Measurements from ENCODE around the gene FRMD4A.
A peak's percentile ranks its signal among the peaks of the same experiment; 100 is the strongest.

Gene FRMD4A

GRCh38 chr10:13998163-13998835 lies 332.4 kb downstream of the FRMD4A start:
- in situ Hi-C loops (cut with HindIII; ENCODE audit: low pct_ligation_motif_present, low pct_unique_long_range_greater_than_20kb, low sequenced_read_pairs): no loop called here

GRCh38 chr10:13997650-13998049 lies 333.1 kb downstream of the FRMD4A start:
- DNase-seq: no peak
- in situ Hi-C loops (cut with HindIII; ENCODE audit: low pct_ligation_motif_present, low pct_unique_long_range_greater_than_20kb, low sequenced_read_pairs): no loop called here

More at GRCh38 chr10:13998163-13998835, 332.4 kb downstream of the FRMD4A start:
- DNase-seq: no peak

- DNase-seq: no peak
- in situ Hi-C loops (cut with HindIII; ENCODE audit: low pct_ligation_motif_present, low pct_unique_long_range_greater_than_20kb, low sequenced_read_pairs): no loop called here
Measured at GRCh38 chr10:13994932-13995331, 335.8 kb downstream of the FRMD4A start.

- in situ Hi-C loops (cut with HindIII; ENCODE audit: low pct_ligation_motif_present, low pct_unique_long_range_greater_than_20kb, low sequenced_read_pairs): no loop called here
- no peak for DNase-seq
Measured at GRCh38 chr10:13993673-13994089, 337.0 kb downstream of the FRMD4A start.

GRCh38 chr10:13993169-13993568 lies 337.6 kb downstream of the FRMD4A start:
- in situ Hi-C loops (cut with HindIII; ENCODE audit: low pct_ligation_motif_present, low pct_unique_long_range_greater_than_20kb, low sequenced_read_pairs): no loop called here

GRCh38 chr10:13991353-13991752 lies 339.4 kb downstream of the FRMD4A start:
- in situ Hi-C loops (cut with HindIII; ENCODE audit: low pct_ligation_motif_present, low pct_unique_long_range_greater_than_20kb, low sequenced_read_pairs): no loop called here
- no peak for DNase-seq

More at GRCh38 chr10:13993169-13993568, 337.6 kb downstream of the FRMD4A start:
- DNase-seq: no peak

GRCh38 chr10:13990946-13991345 lies 339.8 kb downstream of the FRMD4A start:
- in situ Hi-C loops (cut with HindIII; ENCODE audit: low pct_ligation_motif_present, low pct_unique_long_range_greater_than_20kb, low sequenced_read_pairs): no loop called here
- no peak for DNase-seq

- in situ Hi-C loops (cut with HindIII; ENCODE audit: low pct_ligation_motif_present, low pct_unique_long_range_greater_than_20kb, low sequenced_read_pairs): no loop called here
Measured at GRCh38 chr10:13990392-13990805, 340.3 kb downstream of the FRMD4A start.

GRCh38 chr10:13989616-13990015 lies 341.1 kb downstream of the FRMD4A start:
- DNase-seq: no peak
- in situ Hi-C loops (cut with HindIII; ENCODE audit: low pct_ligation_motif_present, low pct_unique_long_range_greater_than_20kb, low sequenced_read_pairs): no loop called here

More at GRCh38 chr10:13990392-13990805, 340.3 kb downstream of the FRMD4A start:
- no peak for DNase-seq

GRCh38 chr10:13987446-13987845 lies 343.3 kb downstream of the FRMD4A start:
- in situ Hi-C loops (cut with HindIII; ENCODE audit: low pct_ligation_motif_present, low pct_unique_long_range_greater_than_20kb, low sequenced_read_pairs): no loop called here
- peak; percentile 83 for DNase-seq

GRCh38 chr10:13984647-13985155 lies 346.0 kb downstream of the FRMD4A start:
- DNase-seq: peak; percentile 49
- in situ Hi-C loops (cut with HindIII; ENCODE audit: low pct_ligation_motif_present, low pct_unique_long_range_greater_than_20kb, low sequenced_read_pairs): no loop called here

- DNase-seq: no peak
- in situ Hi-C loops (cut with HindIII; ENCODE audit: low pct_ligation_motif_present, low pct_unique_long_range_greater_than_20kb, low sequenced_read_pairs): no loop called here
Measured at GRCh38 chr10:13983035-13983434, 347.7 kb downstream of the FRMD4A start.

- in situ Hi-C loops (cut with HindIII; ENCODE audit: low pct_ligation_motif_present, low pct_unique_long_range_greater_than_20kb, low sequenced_read_pairs): no loop called here
- no peak for DNase-seq
Measured at GRCh38 chr10:13978533-13979115, 352.1 kb downstream of the FRMD4A start.

- in situ Hi-C loops (cut with HindIII; ENCODE audit: low pct_ligation_motif_present, low pct_unique_long_range_greater_than_20kb, low sequenced_read_pairs): no loop called here
- DNase-seq: no peak
Measured at GRCh38 chr10:13977861-13978532, 352.7 kb downstream of the FRMD4A start.

- in situ Hi-C loops (cut with HindIII; ENCODE audit: low pct_ligation_motif_present, low pct_unique_long_range_greater_than_20kb, low sequenced_read_pairs): no loop called here
- DNase-seq: no peak
Measured at GRCh38 chr10:13973742-13974141, 357.0 kb downstream of the FRMD4A start.

GRCh38 chr10:13972609-13973008 lies 358.1 kb downstream of the FRMD4A start:
- in situ Hi-C loops (cut with HindIII; ENCODE audit: low pct_ligation_motif_present, low pct_unique_long_range_greater_than_20kb, low sequenced_read_pairs): no loop called here
- no peak for DNase-seq

- in situ Hi-C loops (cut with HindIII; ENCODE audit: low pct_ligation_motif_present, low pct_unique_long_range_greater_than_20kb, low sequenced_read_pairs): no loop called here
Measured at GRCh38 chr10:13971601-13972475, 358.9 kb downstream of the FRMD4A start.

GRCh38 chr10:13970957-13971353 lies 359.8 kb downstream of the FRMD4A start:
- no peak for DNase-seq
- in situ Hi-C loops (cut with HindIII; ENCODE audit: low pct_ligation_motif_present, low pct_unique_long_range_greater_than_20kb, low sequenced_read_pairs): no loop called here

More at GRCh38 chr10:13971601-13972475, 358.9 kb downstream of the FRMD4A start:
- no peak for DNase-seq

Measured in ACHN (cell line).